ENCODE results near the gene EMILIN1. TPM values are rescaled to one million over a fixed set of nuclear protein-coding genes. Genes with fewer than 3 reads are reported as not detected.

EMILIN1 gene
- total RNA-seq, 1 experiment from 2014 or later: 31.0 TPM

GRCh38 chr2:27092696-27093429, 14.4 kb downstream of the EMILIN1 start:
- TF ChIP-seq CTCF (conservative IDR thresholded peaks at IDR 0.05; ENCODE audit: low read depth, low read length) (no peak), EZH2 (IDR thresholded peaks at IDR 0.05; ENCODE audit: borderline replicate concordance, low read depth, low read length, poor library complexity, severe bottlenecking) (no peak)
- no peak for DNase-seq (ENCODE audit: low spot score)
- intact Hi-C loops (cut with micrococcal nuclease; ENCODE audit: unreplicated experiment): no loop called here
- Histone ChIP-seq H3K27me3 (replicated peaks; ENCODE audit: insufficient read depth, low read depth, low read length, poor library complexity) (no peaks in the 10 kb centered on the region), H3K9me3 (ENCODE audit: low read depth, low read length, poor library complexity, severe bottlenecking) (no peaks in the 10 kb centered on the region), H3K27ac (ENCODE audit: low read depth, low read length, poor library complexity, severe bottlenecking) (no peak overlapping the region), H3K4me3 (ENCODE audit: low read depth, low read length, poor library complexity, severe bottlenecking) (no peak overlapping the region), H3K4me1 (ENCODE audit: insufficient read depth, low read length, poor library complexity, severe bottlenecking) (peaks cover 6% of the 10 kb centered on the region), H3K36me3 (ENCODE audit: insufficient read depth, low read length, poor library complexity, severe bottlenecking) (no peaks in the 10 kb centered on the region)
- ChIA-PET POLR2A (ENCODE audit: low non-redundant PET) (no interaction called here), CTCF (interaction anchor here (1.2 kb wide), 1 partner anchor 98 kb away, joined by 3 read pairs; no protein-coding TSS in a partner anchor)
- BruUV-seq (replicated peaks): no TSS peak

DNA sequence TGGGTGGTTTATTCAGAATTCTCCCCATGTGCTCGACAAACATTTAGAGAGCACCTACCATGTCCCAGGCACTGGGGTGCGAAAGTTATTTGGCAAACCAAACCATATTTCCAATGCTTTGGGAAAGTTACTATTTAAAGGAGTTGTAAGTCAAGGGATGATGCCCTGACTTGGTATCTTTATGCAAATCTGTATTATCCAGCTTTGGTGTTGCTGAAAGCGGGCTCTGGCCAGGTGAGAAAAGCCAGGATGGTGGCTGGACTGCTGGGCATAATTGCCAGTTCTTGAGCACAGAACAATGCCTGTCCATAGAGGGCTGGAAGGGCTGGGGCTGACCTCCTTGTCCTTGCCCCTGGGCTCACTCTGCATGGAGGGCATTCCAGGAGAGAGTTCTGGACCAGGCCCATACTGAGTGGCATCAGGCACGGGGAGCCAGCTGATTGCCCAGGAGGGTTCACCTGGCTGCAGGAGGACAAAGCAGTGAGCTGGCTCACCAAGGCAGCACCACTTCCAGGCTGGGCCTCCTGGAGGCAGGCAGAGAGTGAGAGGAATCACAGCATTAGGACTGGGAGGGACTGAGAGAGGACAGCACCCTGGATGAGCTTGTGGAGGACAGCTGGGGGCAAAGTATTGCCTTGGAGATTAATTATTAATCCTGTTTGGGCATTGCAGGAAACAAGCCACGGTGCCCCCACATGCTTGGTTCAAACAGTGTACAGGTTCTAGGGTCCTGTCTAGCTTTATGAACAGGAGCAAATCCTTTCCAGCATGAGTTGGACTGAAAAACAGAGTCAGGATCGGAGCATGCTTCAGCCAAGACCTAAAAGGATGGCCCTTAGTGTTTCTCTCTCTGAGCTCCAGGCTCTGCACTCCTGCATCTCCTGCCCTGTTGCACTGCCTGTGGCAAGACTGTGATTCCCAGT, 15.3 kb downstream of the EMILIN1 start:
- Histone ChIP-seq H3K36me3 (ENCODE audit: insufficient read depth, low read length, poor library complexity, severe bottlenecking) (no peaks in the 10 kb centered on the region), H3K27ac (ENCODE audit: low read depth, low read length, poor library complexity, severe bottlenecking) (no peak overlapping the region), H3K4me1 (ENCODE audit: insufficient read depth, low read length, poor library complexity, severe bottlenecking) (peaks cover 5% of the 10 kb centered on the region), H3K9me3 (ENCODE audit: low read depth, low read length, poor library complexity, severe bottlenecking) (no peaks in the 10 kb centered on the region), H3K27me3 (replicated peaks; ENCODE audit: insufficient read depth, low read depth, low read length, poor library complexity) (no peaks in the 10 kb centered on the region), H3K4me3 (ENCODE audit: low read depth, low read length, poor library complexity, severe bottlenecking) (no peak overlapping the region)
- ChIA-PET CTCF (interaction anchor here (0.8 kb wide), 1 partner anchor 98 kb away, joined by 3 read pairs; no protein-coding TSS in a partner anchor), POLR2A (ENCODE audit: low non-redundant PET) (interaction anchor here (0.6 kb wide), 1 partner anchor 98 kb away, joined by 3 read pairs; no protein-coding TSS in a partner anchor)
- BruUV-seq (replicated peaks): no TSS peak
- TF ChIP-seq CTCF (conservative IDR thresholded peaks at IDR 0.05; ENCODE audit: low read depth, low read length) (no peak), EZH2 (IDR thresholded peaks at IDR 0.05; ENCODE audit: borderline replicate concordance, low read depth, low read length, poor library complexity, severe bottlenecking) (no peak)
- DNase-seq (ENCODE audit: low spot score): no peak
- intact Hi-C loops (cut with micrococcal nuclease; ENCODE audit: unreplicated experiment): no loop called here

GRCh38 chr2:27094353-27094984, 16.1 kb downstream of the EMILIN1 start:
- Histone ChIP-seq H3K36me3 (ENCODE audit: insufficient read depth, low read length, poor library complexity, severe bottlenecking) (no peaks in the 10 kb centered on the region), H3K27me3 (replicated peaks; ENCODE audit: insufficient read depth, low read depth, low read length, poor library complexity) (no peaks in the 10 kb centered on the region), H3K4me3 (ENCODE audit: low read depth, low read length, poor library complexity, severe bottlenecking) (no peak overlapping the region), H3K9me3 (ENCODE audit: low read depth, low read length, poor library complexity, severe bottlenecking) (no peaks in the 10 kb centered on the region), H3K4me1 (ENCODE audit: insufficient read depth, low read length, poor library complexity, severe bottlenecking) (no peaks in the 10 kb centered on the region), H3K27ac (ENCODE audit: low read depth, low read length, poor library complexity, severe bottlenecking) (no peak overlapping the region)
- ChIA-PET POLR2A (ENCODE audit: low non-redundant PET) (no interaction called here), CTCF (no interaction called here)
- intact Hi-C loops (cut with micrococcal nuclease; ENCODE audit: unreplicated experiment): no loop called here
- DNase-seq (ENCODE audit: low spot score): no peak
- no TSS peak for BruUV-seq (replicated peaks)
- TF ChIP-seq EZH2 (IDR thresholded peaks at IDR 0.05; ENCODE audit: borderline replicate concordance, low read depth, low read length, poor library complexity, severe bottlenecking): no peak
- no peak for TF ChIP-seq CTCF (conservative IDR thresholded peaks at IDR 0.05; ENCODE audit: low read depth, low read length)
